H1 (cell line): ENCODE results near the gene USP30. TPM values are rescaled to one million over a fixed set of nuclear protein-coding genes. Genes with fewer than 3 reads are reported as not detected.

Experiments used
- CBX8 ChIP-seq: fragments of 300-800, 300-1000 bp; sonication (generic); IDR thresholded peaks from 2 replicates; pipeline ENCODE4 v1.7.1; 2016; ENCODE audit warnings: low read depth, low read length, borderline replicate concordance
- CTCF ChIP-seq, 3 experiments: IDR thresholded peaks; 1 replicate in 2 of 3; 2 replicates in 1 of 3; pipeline versions ENCODE4 v1.5.1 to v1.6.1; 2011; ENCODE audit warnings: low read length in 3 of 3, mild to moderate bottlenecking in 3 of 3, inconsistent platforms in 2 of 3, low read depth in 1 of 3, moderate library complexity in 1 of 3; ENCODE audit not compliant: insufficient read depth in 1 of 3; ENCODE audit errors: control extremely low read depth in 1 of 3
- EZH2 ChIP-seq: fragments of 200-600 bp; sonication (generic); IDR thresholded peaks from 2 replicates; pipeline ENCODE4 v1.7.1; 2012; ENCODE audit warnings: low read depth, mild to moderate bottlenecking, moderate library complexity, low read length, inconsistent platforms; ENCODE audit not compliant: severe bottlenecking
- RFX5 ChIP-seq: IDR thresholded peaks from 2 replicates; pipeline ENCODE4 v1.6.1; 2011; ENCODE audit warnings: low read depth, low read length, improper control_type of control experiment, borderline replicate concordance
- polyA plus RNA-seq, 7 experiments: library from polyadenylated mRNA; depleted of rRNA in 3 of 7; stranded (reverse) in 5 of 7; unstranded in 2 of 7; fragments of >200 nt in 5 of 7; fragments of 200-250 nt in 2 of 7; gene quantifications; 1 replicate in 5 of 7; 2 replicates in 1 of 7; 4 replicates in 1 of 7; pipeline versions ENCODE4 v1.2.1 to v1.2.3, GENCODE V29; 2011 to 2013; ENCODE audit warnings: missing spikeins in 2 of 7, mixed read lengths in 2 of 7
- total RNA-seq: library from RNA; stranded (reverse); fragmentation: NEBNext Ultra II Directional; extraction: Animal tissue kit (Norgen Biotek cat#: 25700); gene quantifications from 2 replicates; pipeline ENCODE4 v1.2.1, GENCODE V29; 2021

USP30 gene
- total and polyA plus RNA-seq, 2 of the 8 experiments (the other 6 are each of a cell fraction or from before 2014, with no cell fraction given) = 7.0 to 12.2 TPM

- TF ChIP-seq CTCF (IDR thresholded peaks at IDR 0.05; ENCODE audit: control extremely low read depth in 1 of 3, insufficient read depth in 1 of 3, low read depth in 1 of 3, low read length in 3 of 3) (no peak), EZH2 (no peak), RFX5 (no peak), CBX8 (no peak)
These were observed 73.4 kb downstream of the USP30 start (continued) for GRCh38 chr12:109125791-109126190.
